ENCODE measurements around the gene SPO11. TPM values are rescaled to one million over a fixed set of nuclear protein-coding genes. Genes with fewer than 3 reads are reported as not detected.

Gene SPO11
- total and polyA plus RNA-seq, 2 of the 8 experiments (the other 6 are each of a cell fraction or from before 2014, with no cell fraction given): not detected

DNA sequence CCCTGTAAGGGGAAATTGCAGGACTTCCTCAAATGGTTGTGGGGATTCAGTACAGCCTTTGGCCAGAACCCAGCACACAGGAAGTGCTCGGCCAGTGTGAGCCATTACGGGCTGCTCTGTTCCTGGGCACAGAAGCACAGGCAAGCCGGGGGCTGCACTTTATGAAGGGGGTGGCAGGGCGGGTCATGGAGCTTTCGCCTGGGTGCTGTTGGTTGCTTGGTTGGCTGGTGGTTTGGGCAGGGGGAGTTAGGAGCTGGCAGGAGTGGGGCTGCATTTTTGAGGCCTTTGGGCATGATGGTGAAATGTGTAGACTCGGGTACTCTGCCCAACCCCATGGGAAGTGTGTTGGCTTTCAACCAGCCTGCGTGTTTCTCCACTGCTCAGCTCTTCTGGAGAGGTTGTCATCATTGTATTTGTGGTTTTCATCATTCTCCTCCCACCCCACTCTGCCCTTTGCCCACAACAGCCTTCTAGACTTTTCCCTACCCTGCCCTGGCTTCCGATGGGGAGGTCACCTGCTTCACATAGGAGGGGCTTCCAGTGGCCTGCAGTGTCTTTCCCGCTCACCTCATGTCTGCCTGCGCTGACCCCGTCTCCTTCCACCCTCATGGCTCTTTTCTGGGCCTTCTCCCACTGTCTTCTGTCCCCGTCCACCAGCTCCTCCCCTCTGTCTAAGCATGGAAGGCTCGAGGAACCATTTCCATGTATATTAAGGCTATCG lies 45.5 kb downstream of the SPO11 start:
- Histone ChIP-seq H2BK15ac (ENCODE audit: low read length) (no peak overlapping the region), H3K27ac (ENCODE audit: low read depth, low read length) (0 out of 2 replicates have a peak overlapping the region, but pooled peaks have one; percentile 4), H3K23ac (ENCODE audit: insufficient read length) (no peak overlapping the region), H2AK5ac (ENCODE audit: low read depth, low read length) (no peak overlapping the region), H3K14ac (ENCODE audit: insufficient read length) (no peak overlapping the region), H2BK120ac (replicated peaks; ENCODE audit: low read depth, low read length) (no peak overlapping the region), H3K4me3 (ENCODE audit: extremely low read depth in 1 of 4, insufficient read depth in 2 of 4, low read depth in 3 of 4, low read length in 4 of 4) (no peak overlapping the region), H4K5ac (ENCODE audit: insufficient read length, low read depth, low read length) (no peak overlapping the region), H3K9ac (replicated peaks in 1 of 4; ENCODE audit: extremely low read depth in 1 of 4, low read depth in 3 of 4, low read length in 3 of 4) (no peak overlapping the region), H2AFZ (ENCODE audit: low read length) (no peak overlapping the region), H4K8ac (ENCODE audit: extremely low read depth, insufficient read depth, low read length) (no peak overlapping the region), H2BK20ac (ENCODE audit: low read length) (no peak overlapping the region), H3K27me3 (replicated peaks in 1 of 4; ENCODE audit: control insufficient read depth in 3 of 4, extremely low read depth in 1 of 4, insufficient read depth in 3 of 4, low read length in 3 of 4) (no peaks in the 10 kb centered on the region; a peak in 1 of 7 replicates), H4K20me1 (replicated peaks in 1 of 2; ENCODE audit: control insufficient read depth in 1 of 2, insufficient read depth in 2 of 2, low read length in 2 of 2) (peaks cover 2% of the 10 kb centered on the region in 2 experiments), H2BK5ac (ENCODE audit: low read depth, low read length) (no peak overlapping the region), H3K4me2 (ENCODE audit: insufficient read depth in 1 of 2, low read depth in 2 of 2, low read length in 2 of 2) (no peak overlapping the region), H3K18ac (ENCODE audit: extremely low read depth, low read length) (no peak overlapping the region), H3K9me3 (ENCODE audit: insufficient read depth in 2 of 2, low read depth in 1 of 2, low read length in 1 of 2) (no peaks in the 10 kb centered on the region), H3K36me3 (ENCODE audit: control insufficient read depth in 2 of 4, insufficient read depth in 4 of 4, low read length in 3 of 4) (peaks cover 20 to 65% (median 53%) of the 10 kb centered on the region in 4 experiments; a peak in 7 of 8 replicates), H4K91ac (replicated peaks; ENCODE audit: insufficient read length, low read length) (no peak overlapping the region), H3K79me1 (ENCODE audit: low read depth, low read length) (0 out of 2 replicates have a peak, but pooled peaks cover 3% of the 10 kb centered on the region), H2BK12ac (ENCODE audit: low read depth, low read length) (no peak overlapping the region), H3K4ac (replicated peaks; ENCODE audit: insufficient read length, low read depth, low read length) (no peak overlapping the region), H3K79me2 (ENCODE audit: control insufficient read depth in 1 of 2, insufficient read depth in 2 of 2, low read length in 2 of 2) (no peaks in the 10 kb centered on the region), H3K4me1 (replicated peaks in 1 of 4; ENCODE audit: control insufficient read depth in 3 of 4, insufficient read depth in 4 of 4, low read length in 3 of 4) (peaks cover 0 to 10% (median 3%) of the 10 kb centered on the region in 4 experiments; a peak in 3 of 7 replicates), H3K23me2 (ENCODE audit: low read depth, low read length) (no peaks in the 10 kb centered on the region), H3K56ac (replicated peaks; ENCODE audit: insufficient read length, low read depth, low read length) (no peak overlapping the region)
- CTCF ChIA-PET (ENCODE audit: partially characterized antibody): interaction anchor here (0.6 to 1.6 kb wide), 3 partner anchors 9 to 859 kb away, joined by 4 to 7 read pairs (median 4); no protein-coding TSS in a partner anchor
- POLR2A ChIA-PET (ENCODE audit: partially characterized antibody): interaction anchor here (1.0 to 3.0 kb wide), 3 partner anchors 12 to 23 kb away, joined by 3 to 11 read pairs (median 3); no protein-coding TSS in a partner anchor
- FAIRE-seq: no peak
- WGBS, 2 experiments (ENCODE audit: extremely low coverage in 1 of 2, insufficient coverage in 1 of 2, insufficient read length in 1 of 2, insufficient replicate concordance in 2 of 2, low coverage in 1 of 2, low lambda C conversion rate in 2 of 2, missing lambda C conversion rate in 1 of 2): 91% methylated on average over 14 of the region's 14 CpGs; no CpG with 5 or more reads in 1 of the 2 experiments
- DNase-seq (ENCODE audit: low read depth in 1 of 2, low spot score in 2 of 2): no peak
- TF ChIP-seq EGR1 (IDR thresholded peaks at IDR 0.05; ENCODE audit: borderline replicate concordance, low read depth, low read length): no peak
- TF ChIP-seq FOSL1 (IDR thresholded peaks at IDR 0.05; ENCODE audit: insufficient read depth, low read depth, low read length): no peak
- TF ChIP-seq SRF (IDR thresholded peaks at IDR 0.05; ENCODE audit: low read depth, low read length): no peak
- no peak for TF ChIP-seq MAFK (IDR thresholded peaks at IDR 0.05; ENCODE audit: low read depth, low read length)
- TF ChIP-seq, protein P1, sequence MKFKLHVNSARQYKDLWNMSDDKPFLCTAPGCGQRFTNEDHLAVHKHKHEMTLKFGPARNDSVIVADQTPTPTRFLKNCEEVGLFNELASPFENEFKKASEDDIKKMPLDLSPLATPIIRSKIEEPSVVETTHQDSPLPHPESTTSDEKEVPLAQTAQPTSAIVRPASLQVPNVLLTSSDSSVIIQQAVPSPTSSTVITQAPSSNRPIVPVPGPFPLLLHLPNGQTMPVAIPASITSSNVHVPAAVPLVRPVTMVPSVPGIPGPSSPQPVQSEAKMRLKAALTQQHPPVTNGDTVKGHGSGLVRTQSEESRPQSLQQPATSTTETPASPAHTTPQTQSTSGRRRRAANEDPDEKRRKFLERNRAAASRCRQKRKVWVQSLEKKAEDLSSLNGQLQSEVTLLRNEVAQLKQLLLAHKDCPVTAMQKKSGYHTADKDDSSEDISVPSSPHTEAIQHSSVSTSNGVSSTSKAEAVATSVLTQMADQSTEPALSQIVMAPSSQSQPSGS (IDR thresholded peaks at IDR 0.05; ENCODE audit: low read length): no peak
- TF ChIP-seq NRF1 (IDR thresholded peaks at IDR 0.05; ENCODE audit: low read depth, low read length): no peak
- no peak for TF ChIP-seq SAP30 (IDR thresholded peaks at IDR 0.05; ENCODE audit: insufficient read depth, insufficient replicate concordance, low read length)
- no peak for TF ChIP-seq POLR2A (IDR thresholded peaks at IDR 0.05; ENCODE audit: control extremely low read depth in 1 of 2, low read depth in 2 of 2, low read length in 2 of 2)
- no peak for TF ChIP-seq RBBP5 (IDR thresholded peaks at IDR 0.05; ENCODE audit: borderline replicate concordance, low read depth, low read length)
- TF ChIP-seq PHF8 (conservative IDR thresholded peaks at IDR 0.05; ENCODE audit: low read depth, low read length): no peak
- TF ChIP-seq RXRA (IDR thresholded peaks at IDR 0.05; ENCODE audit: insufficient read depth, low read depth, low read length): no peak

All from H1 (cell line).